ENCODE measurements around the gene EMC9. TPM values are rescaled to one million over a fixed set of nuclear protein-coding genes. Genes with fewer than 3 reads are reported as not detected.

Gene EMC9
- total and polyA plus RNA-seq, 2 donors (not counting 1 experiment from before 2014, with no cell fraction given): 24.7 to 25.9 TPM

DNA sequence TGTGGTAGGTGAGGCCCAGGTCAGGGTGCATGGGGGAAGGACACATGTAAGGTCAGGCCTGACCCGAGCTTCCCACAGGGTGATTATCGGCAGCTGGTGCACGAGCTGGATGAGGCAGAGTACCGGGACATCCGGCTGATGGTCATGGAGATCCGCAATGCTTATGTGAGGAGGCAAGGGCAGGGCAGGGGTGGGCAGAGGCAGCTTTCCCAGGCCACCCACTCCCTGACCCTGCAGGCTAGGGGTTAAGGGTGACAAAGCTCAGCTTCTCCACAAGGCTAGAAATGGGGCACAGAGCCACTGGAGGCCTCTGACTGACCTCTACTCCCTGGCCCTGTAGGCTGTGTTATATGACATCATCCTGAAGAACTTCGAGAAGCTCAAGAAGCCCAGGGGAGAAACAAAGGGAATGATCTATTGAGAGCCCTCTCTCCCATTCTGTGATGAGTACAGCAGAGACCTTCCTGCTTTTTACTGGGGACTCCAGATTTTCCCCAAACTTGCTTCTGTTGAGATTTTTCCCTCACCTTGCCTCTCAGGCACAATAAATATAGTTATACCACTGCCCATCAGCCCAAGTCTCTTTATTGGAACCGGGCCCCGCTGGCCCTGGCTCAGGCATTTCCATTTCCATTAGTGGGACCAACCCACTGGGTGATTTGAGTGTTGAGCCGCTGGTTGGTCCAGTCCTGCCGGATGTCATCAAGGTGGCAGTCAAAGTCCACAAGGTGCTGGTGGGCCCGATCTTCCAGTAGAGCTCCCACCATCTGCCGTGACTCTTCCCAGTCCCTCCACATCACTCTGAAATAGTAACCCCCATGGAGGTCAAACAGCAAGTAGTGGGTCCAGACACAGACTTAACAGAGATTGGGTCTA lies 2.8 kb downstream of the EMC9 start:
- H3K79me2 ChIP-seq (ENCODE audit: control insufficient read depth, insufficient read depth, low read length): peaks cover 62% of the 10 kb centered on the region
- intact Hi-C loops (cut with micrococcal nuclease): no loop called here

More for the DNA sequence above, 2.8 kb downstream of the EMC9 start:
- no peak overlapping the region for H3K4me2 ChIP-seq (replicated peaks; ENCODE audit: low read depth, low read length, poor library complexity, severe bottlenecking)
- H3K27me3 Mint-ChIP-seq: no peaks in the 10 kb centered on the region
- no peaks in the 10 kb centered on the region for H3K9me3 Mint-ChIP-seq (ENCODE audit: insufficient read depth)
- ChIA-PET POLR2A (interaction anchor here (0.6 to 1.0 kb wide), 3 partner anchors 8 to 55 kb away, joined by 3 to 4 read pairs (median 3); partner anchors contain the start of genes DCAF11, NRL and PSME2), CTCF (interaction anchor here (0.7 to 4.6 kb wide), 5 partner anchors 14 to 195 kb away, joined by 3 to 43 read pairs (median 9); partner anchors contain the start of genes DCAF11, IRF9 and NRL)
- no peak overlapping the region for H2AFZ ChIP-seq (ENCODE audit: insufficient read depth, low read depth, low read length, poor library complexity, severe bottlenecking)
- DNase-seq (no peak), ATAC-seq (ENCODE audit: low read depth) (no peak)
- peak overlapping the region; percentile 65 for H3K4me3 Mint-ChIP-seq
- no peak overlapping the region for H3K9ac ChIP-seq (ENCODE audit: low read length)
- H3K27me3 ChIP-seq (replicated peaks in 1 of 4; ENCODE audit: control extremely low read depth in 1 of 4, control insufficient read depth in 3 of 4, insufficient read depth in 4 of 4, low read length in 3 of 4): no peaks in the 10 kb centered on the region
- peaks cover 27 to 41% of the 10 kb centered on the region in 2 donors for H3K4me1 ChIP-seq (ENCODE audit: control insufficient read depth in 2 of 2, insufficient read depth in 2 of 2, low read length in 2 of 2)
- no peaks in the 10 kb centered on the region for H3K9me3 ChIP-seq (ENCODE audit: control extremely low read depth in 1 of 3, control insufficient read depth in 2 of 3, insufficient read depth in 1 of 3, low read length in 2 of 3)
- peaks cover 58% of the 10 kb centered on the region for H3K4me1 Mint-ChIP-seq
- H3K27ac ChIP-seq (ENCODE audit: low read length in 2 of 2): no peak overlapping the region
- H4K20me1 ChIP-seq (ENCODE audit: control insufficient read depth, insufficient read depth, low read length, poor library complexity, severe bottlenecking): peaks cover 16% of the 10 kb centered on the region
- peak overlapping the region; percentile 47 for H3K27ac Mint-ChIP-seq
- no peak overlapping the region for H3K4me3 ChIP-seq (ENCODE audit: control extremely low read depth in 1 of 5, extremely low read depth in 1 of 5, insufficient read depth in 1 of 5, low read depth in 2 of 5, low read length in 4 of 5)
- 95% methylated on average over 11 of the region's 13 CpGs for WGBS (ENCODE audit: insufficient coverage)
- TF ChIP-seq EZH2 (IDR thresholded peaks at IDR 0.05; ENCODE audit: borderline replicate concordance, insufficient read depth, low read depth, low read length, poor library complexity, severe bottlenecking): no peak
- TF ChIP-seq, protein P1, sequence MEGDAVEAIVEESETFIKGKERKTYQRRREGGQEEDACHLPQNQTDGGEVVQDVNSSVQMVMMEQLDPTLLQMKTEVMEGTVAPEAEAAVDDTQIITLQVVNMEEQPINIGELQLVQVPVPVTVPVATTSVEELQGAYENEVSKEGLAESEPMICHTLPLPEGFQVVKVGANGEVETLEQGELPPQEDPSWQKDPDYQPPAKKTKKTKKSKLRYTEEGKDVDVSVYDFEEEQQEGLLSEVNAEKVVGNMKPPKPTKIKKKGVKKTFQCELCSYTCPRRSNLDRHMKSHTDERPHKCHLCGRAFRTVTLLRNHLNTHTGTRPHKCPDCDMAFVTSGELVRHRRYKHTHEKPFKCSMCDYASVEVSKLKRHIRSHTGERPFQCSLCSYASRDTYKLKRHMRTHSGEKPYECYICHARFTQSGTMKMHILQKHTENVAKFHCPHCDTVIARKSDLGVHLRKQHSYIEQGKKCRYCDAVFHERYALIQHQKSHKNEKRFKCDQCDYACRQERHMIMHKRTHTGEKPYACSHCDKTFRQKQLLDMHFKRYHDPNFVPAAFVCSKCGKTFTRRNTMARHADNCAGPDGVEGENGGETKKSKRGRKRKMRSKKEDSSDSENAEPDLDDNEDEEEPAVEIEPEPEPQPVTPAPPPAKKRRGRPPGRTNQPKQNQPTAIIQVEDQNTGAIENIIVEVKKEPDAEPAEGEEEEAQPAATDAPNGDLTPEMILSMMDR (IDR thresholded peaks at IDR 0.05): no peak
- H3K36me3 ChIP-seq (replicated peaks in 1 of 2; ENCODE audit: control extremely low read depth in 1 of 2, control insufficient read depth in 1 of 2, extremely low read depth in 1 of 2, insufficient read depth in 2 of 2, low read length in 1 of 2): peaks cover 0 to 34% of the 10 kb centered on the region in 2 experiments
